NCI-H2107 treated with DMSO at 0.1 percent for 48 hours (cell line): ENCODE results near the gene TMEM132C.

Experiments used
- DNase-seq: peaks from one replicate; lab custom pipeline; 2025; ENCODE audit not compliant: unreplicated experiment; lab: John Stamatoyannopoulos, UW

The TMEM132C gene

GRCh38 chr12:128606538-128606937 lies 339.6 kb downstream of the TMEM132C start:
- DNase-seq = no peak

DNA sequence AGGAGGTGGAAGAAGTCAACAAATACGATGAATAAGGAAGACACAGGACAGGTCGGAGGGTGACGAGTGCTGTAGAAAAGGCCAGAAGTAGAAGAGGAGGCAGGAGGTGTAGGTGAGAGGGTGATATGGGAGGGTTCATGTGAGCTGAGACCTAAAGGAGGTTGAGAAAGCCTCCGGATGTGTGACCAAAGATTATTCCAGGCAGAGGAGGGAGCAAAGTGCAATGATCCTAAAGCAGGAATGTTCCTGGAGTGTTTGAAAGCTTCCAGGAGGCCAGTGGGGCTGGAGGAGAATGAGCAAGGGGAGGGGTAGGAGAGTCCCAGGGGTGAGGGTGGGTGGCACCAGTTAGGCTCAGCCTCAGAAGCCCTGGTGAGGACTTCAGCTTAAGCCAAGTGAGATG lies 340.0 kb downstream of the TMEM132C start:
- DNase-seq = no peak

DNA sequence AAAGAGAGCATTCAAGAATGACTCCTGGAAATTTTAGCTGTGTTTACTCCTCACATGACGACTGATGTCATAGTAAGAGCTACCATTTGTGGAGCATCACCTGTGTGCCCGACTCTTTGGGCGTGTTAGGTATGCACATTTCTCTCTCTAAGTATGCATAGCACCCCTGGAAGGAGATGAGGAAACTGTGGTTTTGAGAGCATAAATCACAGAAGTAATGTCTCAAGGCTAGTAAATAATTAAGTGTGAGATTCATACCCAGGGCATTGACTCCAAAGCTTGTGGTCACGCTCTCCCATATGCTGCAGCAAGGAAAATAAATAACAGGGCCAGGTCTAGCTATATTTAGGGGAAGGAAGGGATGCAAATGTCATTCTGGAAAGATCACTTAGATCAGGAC lies 340.7 kb downstream of the TMEM132C start:
- no peak for DNase-seq

GRCh38 chr12:128609861-128610260 lies 342.9 kb downstream of the TMEM132C start:
- no peak for DNase-seq

GRCh38 chr12:128611736-128612135 lies 344.8 kb downstream of the TMEM132C start:
- DNase-seq = no peak

DNA sequence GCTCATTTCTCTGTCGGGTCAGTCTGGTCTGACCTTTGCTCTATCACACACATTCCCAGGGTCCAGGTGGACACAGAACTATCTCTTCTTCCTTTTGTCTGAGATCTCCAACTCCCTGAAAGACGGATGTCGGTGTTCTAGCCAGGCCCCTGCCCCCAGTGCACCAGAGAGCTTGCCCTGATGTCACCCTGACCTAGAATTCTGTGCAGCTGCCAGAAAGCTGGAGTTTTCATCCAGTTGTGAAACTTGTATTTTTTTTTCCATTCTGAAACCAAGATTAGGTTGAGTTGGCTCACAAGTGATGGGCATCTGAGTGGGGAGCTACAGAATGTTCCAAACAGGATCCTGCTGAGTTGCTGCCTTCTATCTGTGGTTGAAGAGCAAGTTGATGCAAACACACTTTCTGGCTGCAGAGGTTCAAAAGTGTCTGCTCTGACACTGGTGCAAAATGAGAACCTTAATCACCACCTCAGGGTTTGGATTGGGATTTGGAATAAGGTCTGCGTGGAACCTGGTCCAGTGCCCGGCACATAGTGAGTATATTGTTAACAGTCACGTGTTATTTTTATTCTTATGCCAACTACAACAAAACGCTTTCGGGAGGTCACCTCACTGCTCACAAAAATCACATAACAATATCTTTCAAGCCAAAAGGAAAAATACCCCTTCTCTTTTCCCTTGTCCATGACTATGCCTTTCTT lies 345.3 kb downstream of the TMEM132C start:
- DNase-seq = no peak

DNA sequence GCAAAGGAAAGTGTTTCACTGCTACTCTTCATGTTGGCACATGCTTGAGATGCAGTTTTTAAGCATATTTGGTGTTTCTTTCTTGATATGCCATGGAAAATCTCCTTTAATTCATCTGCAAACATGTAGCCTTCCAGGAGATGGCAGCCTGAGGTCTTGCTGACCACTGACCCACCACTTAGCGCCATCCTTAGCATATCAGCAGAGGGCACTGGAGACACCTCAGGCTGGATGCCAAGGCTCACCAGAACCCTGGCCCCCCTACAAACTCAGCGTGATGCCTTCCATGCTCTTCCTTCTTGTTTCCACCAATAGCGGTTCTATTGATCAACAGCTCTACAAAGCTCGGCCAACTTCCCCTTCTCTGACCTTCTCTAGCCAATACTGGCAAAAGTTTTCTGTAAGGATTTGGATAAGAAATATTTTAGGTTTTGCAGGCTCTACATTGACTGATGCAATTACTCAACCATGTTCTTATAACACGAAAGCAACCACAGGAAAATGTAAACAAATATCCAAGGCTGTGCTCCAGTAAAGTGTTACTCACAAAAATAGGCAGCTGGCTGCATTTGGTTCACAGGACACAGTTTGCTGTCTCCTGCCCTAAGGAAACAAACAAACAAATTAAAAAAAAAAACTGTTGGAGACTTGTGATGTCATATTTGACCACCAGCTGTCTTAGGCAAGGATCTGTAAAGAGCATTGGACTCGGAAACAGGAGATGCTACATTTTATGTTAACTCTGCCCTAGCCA lies 347.0 kb downstream of the TMEM132C start:
- DNase-seq = no peak

DNA sequence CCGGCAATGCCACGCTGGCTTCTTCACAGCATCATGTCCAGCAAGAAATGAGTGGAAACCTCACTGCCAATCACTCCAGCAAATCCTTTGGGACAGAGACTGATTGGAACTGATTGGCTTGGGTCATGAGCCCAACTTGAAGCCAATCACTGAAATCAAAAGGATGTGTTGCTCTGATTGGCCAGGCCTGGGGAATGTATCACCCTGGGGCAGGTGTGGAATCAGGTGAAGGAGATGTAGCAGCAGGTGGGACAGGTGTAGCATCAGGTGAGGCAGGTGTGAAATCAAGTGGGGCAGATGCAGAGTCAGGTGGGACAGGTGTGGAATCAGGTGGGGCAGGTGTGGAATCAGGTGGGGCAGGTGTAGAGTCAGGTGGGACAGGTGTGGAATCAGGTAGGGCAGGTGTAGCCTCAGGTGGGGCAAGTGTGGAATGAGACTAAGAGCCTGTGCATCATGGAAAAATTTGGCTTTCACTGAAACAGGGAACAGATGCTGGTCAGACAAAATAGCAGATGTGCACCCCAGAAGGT lies 350.4 kb downstream of the TMEM132C start:
- no peak for DNase-seq

GRCh38 chr12:128619263-128619662 lies 352.3 kb downstream of the TMEM132C start:
- DNase-seq = no peak

DNA sequence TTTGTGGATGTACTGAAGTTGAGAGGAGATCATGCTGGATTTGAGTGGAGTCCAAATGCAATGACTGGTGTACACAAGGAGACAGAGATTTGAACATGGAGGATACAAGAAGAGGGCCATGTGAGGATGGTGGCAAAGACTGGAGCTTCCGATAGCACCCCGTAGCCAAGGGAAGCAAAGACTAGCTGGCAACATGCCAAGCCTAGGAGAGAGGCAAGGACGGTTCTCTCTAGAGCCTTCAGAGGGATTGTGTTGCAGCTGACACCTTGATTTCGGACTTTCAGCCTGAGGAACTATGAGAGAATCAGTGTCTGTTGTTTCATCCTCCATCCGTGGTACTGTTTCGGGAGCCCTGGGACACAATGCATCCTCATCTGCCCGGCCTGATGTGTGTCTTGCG lies 354.3 kb downstream of the TMEM132C start:
- DNase-seq = no peak

DNA sequence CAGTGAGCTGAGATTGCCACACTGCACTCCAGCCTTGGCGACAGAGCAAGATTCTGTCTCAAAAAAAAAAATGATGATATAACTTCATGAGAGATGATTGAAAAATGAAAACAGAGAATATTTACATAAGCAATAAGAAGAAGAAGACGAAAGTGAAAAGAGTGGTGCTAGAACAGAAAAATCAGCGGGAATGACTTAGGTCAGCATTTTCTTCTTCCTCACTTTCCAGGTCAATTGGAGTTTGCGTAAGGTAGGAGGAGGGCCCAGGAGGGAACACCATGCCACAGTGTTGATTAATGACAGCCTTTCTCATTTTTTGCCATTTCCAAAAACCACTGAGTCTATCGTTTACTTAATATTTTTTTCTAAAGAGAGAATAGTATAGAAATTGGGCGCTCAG lies 356.8 kb downstream of the TMEM132C start:
- DNase-seq = no peak

DNA sequence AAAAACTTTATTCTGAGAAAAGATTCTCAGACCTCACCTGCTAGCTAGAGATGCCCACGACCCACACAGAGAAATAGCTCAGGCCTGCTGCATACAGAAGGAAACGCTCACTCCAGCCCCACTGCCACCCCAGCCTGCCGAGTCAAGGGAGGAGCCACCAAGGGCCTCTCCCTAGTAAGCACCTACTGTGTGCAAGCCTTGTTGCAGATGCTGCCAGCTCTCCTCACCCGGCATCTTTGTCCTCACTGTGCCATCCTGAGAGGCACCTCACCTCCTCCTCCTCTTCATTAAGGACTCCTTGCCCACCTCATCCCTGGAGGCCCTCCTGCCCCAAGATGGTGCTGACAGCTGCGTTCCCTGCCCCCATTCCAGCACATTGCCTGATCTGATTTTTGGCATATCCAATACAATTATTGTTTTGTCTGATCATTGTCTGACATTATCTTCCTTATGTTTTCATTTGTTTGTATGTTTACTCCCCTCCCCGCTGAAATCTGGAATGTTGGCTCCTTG lies 359.9 kb downstream of the TMEM132C start:
- DNase-seq = no peak

- DNase-seq = peak; percentile 54
Measured at GRCh38 chr12:128627659-128628058, 360.7 kb downstream of the TMEM132C start.

DNA sequence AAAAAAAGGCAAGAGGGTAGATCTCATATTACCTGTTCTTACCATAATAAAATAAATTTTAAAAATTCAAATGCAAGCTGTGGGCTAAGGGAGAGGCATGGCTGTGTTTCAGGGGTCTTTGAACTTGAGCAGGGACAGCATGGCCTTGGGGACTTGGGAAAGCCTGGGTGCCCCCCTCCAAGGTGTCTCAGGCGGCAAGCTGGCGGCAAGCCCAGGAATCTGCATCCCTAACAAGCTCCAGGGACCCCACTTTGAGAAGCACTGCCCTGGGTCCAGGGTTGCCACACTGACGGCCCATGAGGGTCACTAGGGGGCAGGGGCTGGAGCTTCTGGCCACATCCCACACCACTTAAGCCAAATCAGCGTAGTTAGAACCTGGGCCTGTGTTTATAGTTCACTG lies 363.0 kb downstream of the TMEM132C start:
- no peak for DNase-seq

DNA sequence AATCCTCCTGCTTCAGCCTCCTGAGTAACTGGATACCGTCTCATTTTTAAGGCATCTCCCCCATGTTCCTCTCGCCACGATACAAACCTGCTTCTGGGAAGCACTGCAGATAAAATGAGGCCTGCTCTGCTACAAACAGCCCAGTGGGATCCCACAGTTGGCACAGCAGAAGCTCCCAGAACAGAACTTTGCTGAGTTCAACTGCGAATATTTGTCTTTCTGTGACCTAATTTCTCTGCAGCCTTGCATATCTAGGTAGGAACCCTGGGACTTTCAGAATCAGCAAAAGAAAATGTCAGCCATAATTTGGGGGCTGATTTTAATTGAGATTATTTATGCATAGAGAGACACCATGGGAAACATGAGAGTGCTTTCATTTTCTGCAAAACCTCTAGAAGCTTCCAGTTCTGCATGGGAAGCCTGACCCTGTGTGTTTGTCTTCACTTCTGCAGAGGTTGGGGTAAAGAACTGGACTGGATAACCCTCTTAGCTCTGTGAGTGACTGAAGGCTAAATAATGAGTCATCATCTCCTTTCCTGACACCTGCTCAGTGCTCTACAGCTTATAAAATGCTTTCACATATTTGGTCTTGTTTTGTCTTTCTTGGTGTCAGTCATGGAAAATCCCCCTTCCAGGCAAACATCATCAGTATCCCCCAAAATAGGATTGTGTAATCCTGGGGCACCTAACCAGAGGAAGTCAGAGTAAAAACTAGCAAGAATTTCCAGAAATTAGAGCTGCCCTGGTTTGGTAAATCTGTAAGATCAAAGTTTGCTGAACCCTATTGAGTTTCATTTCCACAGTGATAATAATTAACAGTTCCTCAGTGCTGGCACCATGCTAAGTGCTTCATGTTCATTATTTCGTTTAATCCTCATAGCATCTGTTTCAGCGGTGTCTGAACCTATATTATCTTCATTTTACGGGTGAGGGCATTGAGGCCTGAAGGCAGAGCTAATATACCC lies 371.0 kb downstream of the TMEM132C start:
- peak; percentile 13 for DNase-seq

DNA sequence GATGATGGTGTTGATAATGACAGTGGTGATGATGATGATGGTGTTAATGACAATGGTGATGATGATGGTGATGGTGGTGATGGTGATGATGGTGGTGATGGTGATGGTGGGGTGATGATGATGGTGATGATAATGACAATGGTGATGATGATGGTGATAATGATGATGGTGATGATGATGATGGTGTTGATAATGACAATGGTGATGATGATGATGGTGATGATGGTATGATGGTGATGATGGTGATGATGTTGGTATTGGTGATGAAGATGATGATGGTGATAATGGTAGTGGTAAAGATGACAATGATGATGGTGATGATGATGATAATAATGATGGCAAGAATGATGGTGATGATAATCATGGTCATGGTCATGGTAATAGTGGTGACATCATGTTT lies 372.1 kb downstream of the TMEM132C start:
- DNase-seq = no peak

DNA sequence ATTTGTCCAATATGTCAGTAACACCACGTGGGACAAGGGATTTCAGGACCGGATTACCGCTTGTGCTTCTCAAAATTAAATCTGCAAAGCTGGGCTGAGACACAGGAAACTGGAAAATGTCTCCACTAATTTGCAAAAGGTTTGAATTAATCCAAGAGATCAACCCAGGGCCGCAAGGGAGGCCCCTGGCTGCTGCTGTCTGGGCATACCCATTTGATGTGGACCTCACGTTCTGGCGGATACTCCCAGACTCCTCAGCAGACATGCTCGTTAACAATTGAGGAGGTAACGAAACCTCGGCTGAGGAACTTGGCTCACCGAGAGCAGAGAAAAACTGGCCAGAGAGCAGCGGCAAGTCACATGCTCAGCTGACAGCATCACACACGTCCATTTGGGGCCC lies 376.2 kb downstream of the TMEM132C start:
- DNase-seq = no peak

DNA sequence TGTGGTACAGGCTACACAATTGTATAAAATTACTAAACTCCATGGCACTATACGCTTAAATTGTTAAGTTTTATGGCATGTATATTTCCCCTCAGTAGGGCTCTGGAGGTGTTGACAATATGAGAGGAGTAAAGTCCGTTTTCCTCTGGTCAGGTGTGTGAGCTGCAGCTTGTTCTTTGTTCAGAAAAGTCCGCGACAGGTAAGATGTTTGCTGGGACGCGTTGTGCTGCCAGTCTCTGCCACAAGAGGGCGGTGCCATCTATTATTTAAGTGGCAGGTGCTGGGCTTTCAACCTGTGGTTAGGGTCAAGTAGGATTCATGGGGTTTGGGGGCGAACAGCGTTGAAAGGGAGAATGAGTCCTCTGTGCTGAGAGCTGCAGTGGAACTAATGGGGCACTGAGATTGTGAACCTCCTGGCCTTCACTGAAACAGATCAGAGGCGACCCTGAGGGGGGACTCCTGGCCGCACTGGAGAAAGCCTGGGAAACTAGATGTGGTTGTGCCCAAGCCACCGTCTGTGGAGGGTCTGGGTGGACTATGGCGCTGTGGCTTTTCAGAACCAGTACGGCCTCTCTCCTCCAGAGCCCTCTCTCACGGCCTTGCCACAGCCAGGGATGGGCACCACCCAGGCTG lies 377.8 kb downstream of the TMEM132C start:
- DNase-seq = peak; percentile 81

DNA sequence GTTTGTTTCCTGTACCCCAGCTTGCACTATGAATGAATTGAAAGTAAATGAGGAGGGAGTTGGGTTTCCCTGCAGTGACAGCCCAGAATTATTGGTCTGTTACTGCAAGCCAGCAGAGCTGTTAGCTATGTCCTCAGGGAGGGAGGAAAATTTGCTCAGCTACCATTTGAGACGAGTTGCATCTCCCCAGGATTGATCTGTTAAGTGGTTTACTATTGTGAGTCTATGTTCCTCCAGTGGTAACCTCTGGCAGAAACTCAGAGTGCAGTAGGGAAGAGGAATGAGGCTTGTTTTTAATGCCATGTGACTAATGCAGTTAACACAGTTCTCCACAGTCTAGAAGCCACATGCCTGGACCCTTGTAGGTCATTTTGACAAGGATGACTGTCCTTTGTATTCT lies 382.9 kb downstream of the TMEM132C start:
- DNase-seq = no peak

DNA sequence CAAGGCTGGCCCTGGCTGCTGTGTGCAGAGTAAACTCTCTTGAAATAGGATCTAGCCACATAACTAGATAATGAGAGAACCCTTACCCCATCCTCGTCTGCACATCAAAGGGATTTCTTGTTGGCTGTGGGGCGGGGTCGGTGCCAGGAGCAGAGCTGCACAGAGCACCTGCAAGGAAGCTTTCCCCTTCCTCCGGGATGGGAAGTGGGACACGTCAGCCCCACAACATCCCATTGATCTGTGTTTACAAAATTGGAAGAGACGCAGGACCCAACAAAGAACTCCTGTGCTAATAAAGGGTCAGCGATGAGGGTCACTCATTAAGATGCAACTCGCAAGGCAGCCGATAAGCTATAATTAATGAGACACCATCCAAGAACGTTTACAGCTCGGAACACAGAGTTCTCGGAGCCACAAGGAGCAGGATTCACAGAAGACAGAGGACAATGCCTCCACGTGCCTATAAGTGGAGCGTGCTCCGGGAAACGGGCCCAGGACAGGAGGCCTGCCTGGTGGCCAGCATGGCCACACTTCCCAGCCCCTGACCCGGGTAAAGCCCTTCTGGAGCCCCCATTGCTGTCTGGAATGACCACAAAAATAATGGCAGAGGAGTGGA lies 385.3 kb downstream of the TMEM132C start:
- DNase-seq = no peak
